ENCODE results near the gene ETV6.

Gene ETV6

GRCh38 chr12:11834931-11835330 is 185.5 kb downstream of the ETV6 start:
- DNase-seq = no peak

- no peak for DNase-seq
Observed at GRCh38 chr12:11836282-11837151, 187.0 kb downstream of the ETV6 start.

GRCh38 chr12:11837216-11837934 is 187.9 kb downstream of the ETV6 start:
- no peak for DNase-seq

GRCh38 chr12:11838403-11838802 is 188.9 kb downstream of the ETV6 start:
- no peak for DNase-seq

- no peak for DNase-seq
Observed at GRCh38 chr12:11839091-11839641, 189.7 kb downstream of the ETV6 start.

- no peak for DNase-seq
Observed at GRCh38 chr12:11840366-11840765, 190.9 kb downstream of the ETV6 start.

- no peak for DNase-seq
Observed at GRCh38 chr12:11846488-11846887, 197.0 kb downstream of the ETV6 start.

GRCh38 chr12:11847539-11847938 is 198.1 kb downstream of the ETV6 start:
- no peak for DNase-seq

- no peak for DNase-seq
Observed at GRCh38 chr12:11849757-11850504, 200.5 kb downstream of the ETV6 start.

GRCh38 chr12:11853126-11853525 is 203.7 kb downstream of the ETV6 start:
- DNase-seq = peak in 1 of 2 experiments; percentile 38

- no peak for DNase-seq
Observed at GRCh38 chr12:11854011-11854499, 204.6 kb downstream of the ETV6 start.

GRCh38 chr12:11855983-11856374 is 206.5 kb downstream of the ETV6 start:
- no peak for DNase-seq

- DNase-seq = no peak
Observed at GRCh38 chr12:11856971-11857370, 207.5 kb downstream of the ETV6 start.

GRCh38 chr12:11859705-11860425 is 210.4 kb downstream of the ETV6 start:
- DNase-seq = no peak

GRCh38 chr12:11861155-11861863 is 211.8 kb downstream of the ETV6 start:
- DNase-seq = no peak

- DNase-seq = peak in 1 of 2 experiments; percentile 58
Observed at GRCh38 chr12:11861864-11862600, 212.6 kb downstream of the ETV6 start.

GRCh38 chr12:11862798-11863197 is 213.3 kb downstream of the ETV6 start:
- DNase-seq = no peak

GRCh38 chr12:11863478-11863906 is 214.0 kb downstream of the ETV6 start:
- no peak for DNase-seq

GRCh38 chr12:11863988-11864387 is 214.5 kb downstream of the ETV6 start:
- no peak for DNase-seq

- no peak for DNase-seq
Observed at GRCh38 chr12:11865824-11866223, 216.3 kb downstream of the ETV6 start.

- DNase-seq = no peak
Observed at GRCh38 chr12:11868027-11868426, 218.6 kb downstream of the ETV6 start.
